Dendritic cell treated with granulocyte-macrophage colony-stimulating factor and Interleukin-4, amounts not matched to agents 40 ng/mL and 50 ng/mL, for 4 days (primary cell): ENCODE data around the gene UROC1.

Source experiments
- H3K27ac Mint-ChIP-seq: one replicate; pipeline ENCODE4 v1.8.0; 2022; ENCODE audit warnings: mild to moderate bottlenecking, mixed read lengths
- H3K27me3 Mint-ChIP-seq: one replicate; pipeline ENCODE4 v1.8.0; 2022; ENCODE audit warnings: mild to moderate bottlenecking, mixed read lengths
- H3K36me3 Mint-ChIP-seq: one replicate; pipeline ENCODE4 v1.8.0; 2022; ENCODE audit warnings: low read depth, mixed read lengths
- H3K4me1 Mint-ChIP-seq: one replicate; pipeline ENCODE4 v1.8.0; 2022; ENCODE audit warnings: low read depth, mixed read lengths
- H3K4me3 Mint-ChIP-seq: one replicate; pipeline ENCODE4 v1.8.0; 2022; ENCODE audit warnings: mild to moderate bottlenecking, moderate library complexity, mixed read lengths
- H3K9me3 Mint-ChIP-seq: one replicate; pipeline ENCODE4 v1.8.0; 2022; ENCODE audit warnings: mixed read lengths
- intact Hi-C: fragments of 100-400 bp; cut with micrococcal nuclease; formaldehyde crosslinking; loops from one replicate; pipeline ENCODE4 v1.15.0; 2022

Gene UROC1

GRCh38 chr3:126495786-126496185, 21.8 kb downstream of the UROC1 start:
- H3K4me3 Mint-ChIP-seq = no peak overlapping the region
- no peaks in the 10 kb centered on the region for H3K36me3 Mint-ChIP-seq
- peaks cover 23% of the 10 kb centered on the region for H3K4me1 Mint-ChIP-seq
- peaks cover 8% of the 10 kb centered on the region for H3K27me3 Mint-ChIP-seq
- no peak overlapping the region for H3K27ac Mint-ChIP-seq
- intact Hi-C loops = no loop called here
- no peaks in the 10 kb centered on the region for H3K9me3 Mint-ChIP-seq

- Mint-ChIP-seq H3K36me3 (no peaks in the 10 kb centered on the region), H3K27me3 (peaks cover 8% of the 10 kb centered on the region), H3K9me3 (no peaks in the 10 kb centered on the region), H3K27ac (no peak overlapping the region), H3K4me3 (no peak overlapping the region), H3K4me1 (peaks cover 23% of the 10 kb centered on the region)
- intact Hi-C loops = no loop called here
Measured at GRCh38 chr3:126494970-126495230, 22.7 kb downstream of the UROC1 start.

DNA sequence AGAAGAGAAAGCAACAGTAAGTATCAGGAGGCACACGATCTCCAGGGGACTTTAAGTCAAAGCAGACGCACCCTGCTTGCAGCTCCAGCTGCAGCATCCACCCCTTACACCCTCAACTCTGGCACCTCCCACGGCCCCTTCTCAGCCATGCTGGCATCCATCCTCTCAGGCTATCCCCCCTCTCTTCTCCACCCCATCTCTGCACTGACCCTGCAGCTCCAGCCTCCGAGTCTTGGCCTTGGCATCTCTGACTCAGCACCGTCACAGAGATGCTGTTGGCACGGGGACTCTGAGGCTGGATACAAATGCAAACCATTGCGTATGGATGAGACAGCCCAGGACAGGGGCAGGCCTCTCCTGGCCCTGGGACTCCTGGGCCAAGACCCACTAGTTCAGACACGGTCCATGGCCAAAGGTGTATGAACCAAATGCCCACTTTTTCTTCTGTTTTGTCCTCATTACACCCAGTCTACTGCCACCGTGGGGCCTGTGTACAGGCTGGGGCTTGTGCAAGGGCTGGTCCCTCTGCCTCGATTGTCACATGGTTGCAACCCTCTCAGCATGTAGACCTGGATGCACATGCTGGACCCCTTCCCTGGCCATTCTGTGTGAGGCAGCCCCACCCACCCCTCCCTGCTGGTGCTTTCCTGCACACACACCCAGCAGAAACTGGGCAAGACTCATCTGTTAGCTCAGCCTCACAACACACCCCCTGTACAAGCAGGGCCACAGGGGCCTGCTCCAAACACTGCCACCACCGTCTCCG, 23.2 kb downstream of the UROC1 start:
- Mint-ChIP-seq H3K9me3 (no peaks in the 10 kb centered on the region), H3K36me3 (no peaks in the 10 kb centered on the region), H3K27me3 (peaks cover 8% of the 10 kb centered on the region), H3K27ac (no peak overlapping the region), H3K4me1 (peaks cover 23% of the 10 kb centered on the region), H3K4me3 (no peak overlapping the region)
- intact Hi-C loops = no loop called here

DNA sequence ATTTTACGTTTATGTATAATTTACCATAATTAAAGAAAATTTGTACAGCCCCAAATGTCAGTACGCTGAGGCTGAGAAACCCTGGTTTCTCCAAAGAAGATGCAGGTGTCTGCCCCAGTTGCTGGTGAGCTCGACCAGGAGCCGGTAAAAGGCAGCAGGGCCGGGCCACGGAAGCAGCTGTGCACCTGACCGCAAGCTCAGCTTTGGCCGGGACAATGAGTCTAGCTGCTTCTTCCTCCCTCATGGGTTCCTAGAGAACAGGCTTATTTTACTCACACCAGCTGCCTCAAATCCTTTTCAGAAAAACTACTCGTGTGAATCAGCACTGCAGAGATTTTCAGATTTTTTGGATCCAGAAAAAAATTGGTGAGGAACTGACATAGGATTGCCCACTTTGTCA, 23.8 kb downstream of the UROC1 start:
- no peak overlapping the region for H3K4me3 Mint-ChIP-seq
- no peaks in the 10 kb centered on the region for H3K36me3 Mint-ChIP-seq
- no peaks in the 10 kb centered on the region for H3K9me3 Mint-ChIP-seq
- peaks cover 23% of the 10 kb centered on the region for H3K4me1 Mint-ChIP-seq
- peaks cover 8% of the 10 kb centered on the region for H3K27me3 Mint-ChIP-seq
- intact Hi-C loops = no loop called here
- no peak overlapping the region for H3K27ac Mint-ChIP-seq

- intact Hi-C loops = no loop called here
- Mint-ChIP-seq H3K27ac (no peak overlapping the region), H3K27me3 (peaks cover 8% of the 10 kb centered on the region), H3K4me3 (no peak overlapping the region), H3K36me3 (no peaks in the 10 kb centered on the region), H3K4me1 (peaks cover 23% of the 10 kb centered on the region), H3K9me3 (no peaks in the 10 kb centered on the region)
Measured at GRCh38 chr3:126493051-126493450, 24.5 kb downstream of the UROC1 start.

DNA sequence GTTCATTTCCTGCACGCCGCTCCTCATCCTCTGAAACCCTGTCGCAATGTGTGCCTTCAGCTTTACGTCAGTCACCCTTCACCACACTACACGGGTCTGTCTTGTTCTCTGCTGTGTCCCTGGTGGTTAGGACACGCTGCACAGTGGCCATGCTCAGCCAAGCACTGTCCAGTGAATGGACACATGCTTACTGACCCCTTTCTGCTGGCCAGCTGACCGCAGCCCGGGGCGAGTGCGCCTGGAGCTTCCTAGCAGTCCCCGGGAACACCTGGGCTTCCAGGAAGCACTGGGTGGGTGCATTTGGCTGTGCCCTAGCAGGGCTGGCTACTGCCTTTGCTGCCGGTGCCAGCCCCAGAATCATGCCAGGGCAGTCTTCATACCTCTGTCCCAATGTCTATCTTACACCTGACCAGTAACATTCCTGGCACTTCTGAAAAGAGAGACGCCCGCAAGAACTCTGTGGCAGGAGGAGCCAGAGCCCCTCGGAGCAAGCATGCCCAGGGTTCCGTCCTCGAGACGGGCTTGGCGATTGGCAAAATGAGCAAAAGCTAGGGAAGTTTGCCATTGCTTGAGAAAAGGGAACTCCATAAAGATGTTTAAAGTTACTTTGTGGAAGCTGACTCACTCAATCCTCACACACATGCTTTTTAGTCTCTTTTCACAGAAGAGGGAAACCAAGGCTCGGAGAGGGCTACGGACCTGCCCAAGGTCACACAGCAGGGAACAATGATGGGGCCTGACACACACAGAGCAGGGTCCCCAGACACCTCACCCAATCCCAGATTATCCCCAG, 26.2 kb downstream of the UROC1 start:
- H3K27me3 Mint-ChIP-seq = peaks cover 6% of the 10 kb centered on the region
- no peaks in the 10 kb centered on the region for H3K36me3 Mint-ChIP-seq
- intact Hi-C loops = no loop called here
- peaks cover 21% of the 10 kb centered on the region for H3K4me1 Mint-ChIP-seq
- H3K27ac Mint-ChIP-seq = no peak overlapping the region
- H3K4me3 Mint-ChIP-seq = no peak overlapping the region
- H3K9me3 Mint-ChIP-seq = no peaks in the 10 kb centered on the region

DNA sequence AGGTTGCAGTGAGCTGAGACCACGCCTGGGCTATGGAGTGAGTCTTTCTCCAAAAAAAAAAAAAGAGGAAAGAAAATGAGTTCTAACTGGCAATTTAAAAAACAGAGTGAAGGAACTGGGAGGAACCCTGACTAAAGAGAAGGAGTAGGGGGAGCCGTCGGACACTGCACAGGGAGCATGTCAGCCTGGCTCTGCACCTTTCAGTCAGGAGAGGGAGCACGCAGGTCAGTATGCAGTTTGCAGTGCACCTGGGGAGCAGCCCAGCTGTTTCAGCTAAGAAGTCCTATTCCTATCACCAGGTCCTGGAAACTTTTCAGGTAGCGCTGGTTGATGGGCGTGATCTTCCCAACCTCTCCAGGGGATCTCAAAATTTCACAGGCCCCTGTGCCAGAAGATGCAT, 27.0 kb downstream of the UROC1 start:
- H3K36me3 Mint-ChIP-seq = no peaks in the 10 kb centered on the region
- no peak overlapping the region for H3K4me3 Mint-ChIP-seq
- peaks cover 6% of the 10 kb centered on the region for H3K27me3 Mint-ChIP-seq
- H3K9me3 Mint-ChIP-seq = no peaks in the 10 kb centered on the region
- H3K4me1 Mint-ChIP-seq = peaks cover 21% of the 10 kb centered on the region
- intact Hi-C loops = no loop called here
- no peak overlapping the region for H3K27ac Mint-ChIP-seq

- no peak overlapping the region for H3K27ac Mint-ChIP-seq
- no peak overlapping the region for H3K4me3 Mint-ChIP-seq
- intact Hi-C loops = no loop called here
- H3K36me3 Mint-ChIP-seq = no peaks in the 10 kb centered on the region
- H3K4me1 Mint-ChIP-seq = peaks cover 21% of the 10 kb centered on the region
- no peaks in the 10 kb centered on the region for H3K9me3 Mint-ChIP-seq
- H3K27me3 Mint-ChIP-seq = peaks cover 7% of the 10 kb centered on the region
Measured at GRCh38 chr3:126488886-126489569, 28.5 kb downstream of the UROC1 start.

DNA sequence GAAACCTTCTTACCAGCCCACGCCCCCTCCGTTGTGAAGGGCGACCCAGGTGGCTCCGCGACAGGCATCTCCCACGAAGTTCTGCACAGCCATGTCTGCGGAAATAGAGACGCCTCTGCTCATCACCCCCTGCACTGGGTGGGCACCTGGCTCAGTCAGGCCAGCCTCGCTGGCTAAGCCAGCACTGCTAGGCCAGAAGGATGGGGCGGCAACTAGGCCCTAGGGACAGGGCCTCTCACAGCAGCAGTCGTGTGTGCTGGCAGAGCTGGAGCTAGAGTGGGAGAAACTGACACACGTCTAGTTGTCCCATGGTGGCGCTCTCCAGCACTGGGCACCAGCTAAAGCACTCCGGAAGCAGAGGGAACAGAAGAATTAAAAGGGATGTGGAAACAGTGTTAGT, 29.4 kb downstream of the UROC1 start:
- intact Hi-C loops = no loop called here
- H3K4me1 Mint-ChIP-seq = peaks cover 21% of the 10 kb centered on the region
- H3K27ac Mint-ChIP-seq = no peak overlapping the region
- H3K4me3 Mint-ChIP-seq = no peak overlapping the region
- H3K9me3 Mint-ChIP-seq = no peaks in the 10 kb centered on the region
- H3K36me3 Mint-ChIP-seq = no peaks in the 10 kb centered on the region
- H3K27me3 Mint-ChIP-seq = peaks cover 7% of the 10 kb centered on the region

DNA sequence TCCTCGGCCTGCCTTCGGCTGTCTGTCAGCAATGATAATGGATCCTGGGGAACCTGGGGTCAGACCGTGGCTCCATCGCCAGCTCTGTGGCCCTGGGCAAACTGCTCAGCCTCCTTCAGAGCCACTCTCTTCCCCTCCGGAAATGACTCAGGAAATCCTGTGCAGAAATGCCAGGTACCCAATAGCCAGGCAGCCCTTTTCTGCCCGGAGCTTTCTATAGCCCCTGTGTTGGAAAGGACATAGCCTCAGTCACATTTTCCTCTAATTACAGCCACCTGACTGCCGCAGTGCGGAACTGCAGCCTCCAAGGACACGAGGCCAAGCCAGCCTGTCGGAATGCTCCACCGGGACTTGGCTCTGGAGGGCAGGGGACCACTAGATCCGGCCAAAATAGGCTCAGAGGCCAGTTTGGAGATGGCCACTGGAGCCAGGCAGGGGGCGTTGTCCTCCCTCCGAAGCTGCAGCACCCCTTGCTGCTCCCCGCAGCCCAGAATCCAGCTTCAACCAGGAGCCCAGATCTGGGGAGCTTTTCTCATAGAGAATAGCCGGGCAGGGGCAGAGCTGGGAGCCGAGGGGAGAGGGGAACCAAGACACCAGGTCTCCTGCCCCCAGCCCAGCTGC, 30.3 kb downstream of the UROC1 start:
- no peak overlapping the region for H3K27ac Mint-ChIP-seq
- intact Hi-C loops = no loop called here
- peaks cover 21% of the 10 kb centered on the region for H3K4me1 Mint-ChIP-seq
- H3K36me3 Mint-ChIP-seq = no peaks in the 10 kb centered on the region
- no peaks in the 10 kb centered on the region for H3K9me3 Mint-ChIP-seq
- H3K4me3 Mint-ChIP-seq = no peak overlapping the region
- H3K27me3 Mint-ChIP-seq = peaks cover 9% of the 10 kb centered on the region

DNA sequence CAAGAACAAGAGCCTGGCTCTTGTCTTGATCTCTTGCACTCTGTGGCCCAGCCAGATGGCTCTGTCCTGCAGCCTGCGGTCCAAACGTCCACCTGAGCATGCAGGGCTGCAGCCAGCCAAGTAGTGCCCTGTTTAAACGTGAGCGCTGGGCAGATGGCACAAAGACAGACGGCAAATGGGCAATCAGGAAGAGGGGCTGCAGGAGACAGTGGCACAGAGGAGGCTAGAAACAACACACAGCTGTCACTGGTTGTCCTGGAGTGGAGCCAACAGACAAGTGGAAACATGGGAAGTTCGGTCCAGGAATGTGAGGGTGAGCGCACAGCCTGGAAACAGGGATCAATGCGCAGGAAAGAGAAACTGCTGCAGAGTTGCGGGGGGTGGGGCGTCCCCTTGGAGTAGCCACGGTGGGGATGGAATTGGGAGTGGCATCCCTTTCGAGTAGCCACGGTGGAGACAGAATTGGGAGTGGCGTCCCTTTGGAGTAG, 31.2 kb downstream of the UROC1 start:
- peaks cover 7% of the 10 kb centered on the region for H3K27me3 Mint-ChIP-seq
- intact Hi-C loops = no loop called here
- H3K4me3 Mint-ChIP-seq = no peak overlapping the region
- H3K27ac Mint-ChIP-seq = no peak overlapping the region
- peaks cover 17% of the 10 kb centered on the region for H3K4me1 Mint-ChIP-seq
- H3K9me3 Mint-ChIP-seq = no peaks in the 10 kb centered on the region
- H3K36me3 Mint-ChIP-seq = no peaks in the 10 kb centered on the region

GRCh38 chr3:126485956-126486355, 31.6 kb downstream of the UROC1 start:
- Mint-ChIP-seq H3K27ac (no peak overlapping the region), H3K9me3 (no peaks in the 10 kb centered on the region), H3K4me3 (no peak overlapping the region), H3K27me3 (peaks cover 3% of the 10 kb centered on the region), H3K4me1 (peaks cover 13% of the 10 kb centered on the region), H3K36me3 (no peaks in the 10 kb centered on the region)
- intact Hi-C loops = no loop called here

- Mint-ChIP-seq H3K36me3 (no peaks in the 10 kb centered on the region), H3K27me3 (peaks cover 2% of the 10 kb centered on the region), H3K4me1 (peaks cover 11% of the 10 kb centered on the region), H3K27ac (no peak overlapping the region), H3K4me3 (no peak overlapping the region), H3K9me3 (no peaks in the 10 kb centered on the region)
- intact Hi-C loops = no loop called here
Measured at GRCh38 chr3:126485176-126485897, 32.2 kb downstream of the UROC1 start.
